GM12874 (cell line): ENCODE data around the gene EXTL1.

Source experiments
- TF ChIP-seq, protein P1 (sequence below): IDR thresholded peaks from 2 replicates; pipeline ENCODE4 v1.5.1; 2011; ENCODE audit warnings: low read depth, mild to moderate bottlenecking, control low read depth, low read length, moderate library complexity; ENCODE audit not compliant: insufficient read depth

Gene EXTL1

DNA sequence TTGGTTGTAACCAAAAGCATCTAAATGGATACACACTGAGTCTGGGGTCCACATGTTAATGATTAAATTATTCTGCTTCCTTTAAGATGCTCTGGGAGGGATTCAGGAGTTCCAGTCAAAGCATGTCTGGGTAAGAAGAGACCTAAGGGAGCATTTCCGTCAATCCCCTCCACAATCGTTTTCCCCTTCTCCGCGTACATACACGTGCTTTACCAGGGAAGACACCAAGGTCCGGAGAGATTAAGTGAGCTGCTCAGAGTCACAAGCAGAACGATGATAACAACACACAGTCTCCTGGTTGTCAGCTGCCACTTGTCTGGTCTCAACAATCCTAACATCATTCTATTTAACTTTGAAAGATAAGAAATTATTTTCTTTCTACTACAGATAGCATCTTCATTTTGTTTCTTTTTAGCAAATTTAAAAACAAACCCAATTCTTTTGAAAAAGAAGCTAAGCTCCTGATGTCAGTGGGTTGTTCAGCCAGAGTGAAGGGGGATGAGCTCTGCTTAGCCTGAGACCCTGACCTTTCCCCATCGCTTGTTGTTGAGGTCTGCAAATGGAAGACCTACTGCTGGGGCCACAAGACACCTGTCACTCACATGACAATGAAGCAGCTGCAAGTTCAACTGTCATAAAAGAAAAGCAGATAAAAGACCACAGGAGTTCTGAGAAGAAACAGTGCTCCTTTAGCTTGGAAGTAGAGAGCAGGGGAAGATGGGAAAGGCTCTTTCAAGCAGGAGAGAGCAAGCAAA is 28.2 kb upstream of the EXTL1 start:
- TF ChIP-seq, protein P1, sequence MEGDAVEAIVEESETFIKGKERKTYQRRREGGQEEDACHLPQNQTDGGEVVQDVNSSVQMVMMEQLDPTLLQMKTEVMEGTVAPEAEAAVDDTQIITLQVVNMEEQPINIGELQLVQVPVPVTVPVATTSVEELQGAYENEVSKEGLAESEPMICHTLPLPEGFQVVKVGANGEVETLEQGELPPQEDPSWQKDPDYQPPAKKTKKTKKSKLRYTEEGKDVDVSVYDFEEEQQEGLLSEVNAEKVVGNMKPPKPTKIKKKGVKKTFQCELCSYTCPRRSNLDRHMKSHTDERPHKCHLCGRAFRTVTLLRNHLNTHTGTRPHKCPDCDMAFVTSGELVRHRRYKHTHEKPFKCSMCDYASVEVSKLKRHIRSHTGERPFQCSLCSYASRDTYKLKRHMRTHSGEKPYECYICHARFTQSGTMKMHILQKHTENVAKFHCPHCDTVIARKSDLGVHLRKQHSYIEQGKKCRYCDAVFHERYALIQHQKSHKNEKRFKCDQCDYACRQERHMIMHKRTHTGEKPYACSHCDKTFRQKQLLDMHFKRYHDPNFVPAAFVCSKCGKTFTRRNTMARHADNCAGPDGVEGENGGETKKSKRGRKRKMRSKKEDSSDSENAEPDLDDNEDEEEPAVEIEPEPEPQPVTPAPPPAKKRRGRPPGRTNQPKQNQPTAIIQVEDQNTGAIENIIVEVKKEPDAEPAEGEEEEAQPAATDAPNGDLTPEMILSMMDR: no peak

GRCh38 chr1:25994402-25995150 is 27.0 kb upstream of the EXTL1 start:
- TF ChIP-seq, protein P1: no peak

GRCh38 chr1:25996966-25997827 is 24.4 kb upstream of the EXTL1 start:
- TF ChIP-seq, protein P1: no peak

GRCh38 chr1:25997828-25998761 is 23.5 kb upstream of the EXTL1 start, which contains the start of gene PAFAH2:
Gene PAFAH2, minus strand, starts transcription at chr1:25998063. Its CDS starts 7,247 bp downstream, at chr1:25990816.
- TF ChIP-seq, protein P1: peak; percentile 94

GRCh38 chr1:25999041-25999800 is 22.4 kb upstream of the EXTL1 start:
- TF ChIP-seq, protein P1: no peak

DNA sequence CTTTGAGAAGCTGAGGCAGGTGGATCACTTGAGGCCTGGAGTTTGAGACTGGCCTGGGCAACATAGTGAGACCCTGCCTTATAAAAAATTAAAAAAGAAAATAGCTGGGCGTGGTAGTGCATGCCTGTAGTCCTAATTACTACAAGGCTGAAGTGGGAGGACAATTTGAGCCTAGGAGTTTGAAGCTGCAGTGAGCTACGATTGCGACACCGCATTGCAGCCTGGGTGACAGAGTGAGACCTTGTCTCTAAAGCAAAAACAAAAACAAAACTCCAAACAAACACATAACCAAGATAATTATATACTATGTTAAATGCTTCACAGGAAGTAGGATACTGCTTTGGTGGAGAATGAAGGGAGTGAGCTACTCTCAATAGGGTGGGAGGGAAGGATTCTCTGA is 18.3 kb upstream of the EXTL1 start:
- TF ChIP-seq, protein P1: no peak
